GM23248 (cell line): ENCODE data around the gene FRZB. TPM values are rescaled to one million over a fixed set of nuclear protein-coding genes. Genes with fewer than 3 reads are reported as not detected.

Source experiments
- DNase-seq: peaks from one replicate; pipeline ENCODE4 v3.0.0-alpha.2; 2015
- H2AFZ ChIP-seq: fragments of 200-600 bp; sonication (generic); 2 replicates; pipeline ENCODE4 v1.6.1; 2016; ENCODE audit warnings: antibody characterized with exemption
- H3F3A ChIP-seq: fragments of 200-600 bp; sonication (generic); 2 replicates; pipeline ENCODE4 v1.6.1; 2016; ENCODE audit warnings: mild to moderate bottlenecking, antibody characterized with exemption, mixed run types; ENCODE audit not compliant: insufficient read depth
- H3K27ac ChIP-seq: fragments of 200-600 bp; sonication (generic); 2 replicates; pipeline ENCODE4 v1.5.1; 2016; ENCODE audit warnings: mild to moderate bottlenecking
- H3K27me3 ChIP-seq: fragments of 200-600 bp; sonication (generic); replicated peaks from 2 replicates; pipeline ENCODE4 v1.6.1; 2016; ENCODE audit warnings: mild to moderate bottlenecking; ENCODE audit not compliant: insufficient read depth
- H3K36me3 ChIP-seq: fragments of 200-600 bp; sonication (generic); 2 replicates; pipeline ENCODE4 v1.6.1; 2016; ENCODE audit warnings: low read depth, mild to moderate bottlenecking
- H3K4me1 ChIP-seq: fragments of 200-600 bp; sonication (generic); 2 replicates; pipeline ENCODE4 v1.6.1; 2016; ENCODE audit warnings: mild to moderate bottlenecking; ENCODE audit not compliant: insufficient read depth
- H3K4me2 ChIP-seq: fragments of 200-600 bp; sonication (generic); one replicate; pipeline ENCODE4 v1.6.1; 2016; ENCODE audit warnings: mild to moderate bottlenecking; ENCODE audit not compliant: unreplicated experiment
- H3K4me3 ChIP-seq: fragments of 200-600 bp; sonication (generic); 2 replicates; pipeline ENCODE4 v1.5.1; 2016; ENCODE audit warnings: mild to moderate bottlenecking
- H3K79me2 ChIP-seq: fragments of 200-600 bp; sonication (generic); 2 replicates; pipeline ENCODE4 v1.6.1; 2016; ENCODE audit warnings: mild to moderate bottlenecking; ENCODE audit not compliant: insufficient read depth
- H3K9ac ChIP-seq: fragments of 200-600 bp; sonication (generic); 2 replicates; pipeline ENCODE4 v1.6.1; 2016; ENCODE audit warnings: mild to moderate bottlenecking
- H3K9me2 ChIP-seq: fragments of 200-600 bp; sonication (generic); 2 replicates; pipeline ENCODE4 v1.6.1; 2016; ENCODE audit warnings: mixed run types, mild to moderate bottlenecking, moderate library complexity; ENCODE audit not compliant: insufficient read depth
- H3K9me3 ChIP-seq: fragments of 200-600 bp; sonication (generic); one replicate; pipeline ENCODE4 v1.6.1; 2017; ENCODE audit warnings: low read depth
- H4K20me1 ChIP-seq: fragments of 200-600 bp; sonication (generic); 2 replicates; pipeline ENCODE4 v1.6.0; 2016; ENCODE audit not compliant: insufficient read depth
- EZH2 ChIP-seq: fragments of 200-600 bp; sonication (generic); IDR thresholded peaks from 2 replicates; pipeline ENCODE4 v1.6.1; 2018; ENCODE audit warnings: antibody characterized with exemption, mild to moderate bottlenecking; ENCODE audit not compliant: insufficient read depth, poor library complexity, severe bottlenecking
- EZH2phosphoT487 ChIP-seq: fragments of 200-600 bp; sonication (generic); IDR thresholded peaks from 2 replicates; pipeline ENCODE4 v1.6.1; 2018; ENCODE audit warnings: antibody characterized with exemption, moderate library complexity, mild to moderate bottlenecking, low read depth; ENCODE audit not compliant: insufficient read depth
- WGBS, 2 experiments: methylation state at CpG; one replicate each; pipeline ENCODE4 v1.1.6; 2015 to 2017; ENCODE audit warnings: low lambda C conversion rate in 2 of 2, low coverage in 1 of 2; ENCODE audit errors: missing lambda C conversion rate in 2 of 2; 5-methylcytosine and 5-hydroxymethylcytosine counted together
- in situ Hi-C: fragments of 300-500 bp; cut with MboI; formaldehyde crosslinking; loops from 2 replicates; pipeline ENCODE4 v1.15.0; 2020
- polyA plus RNA-seq: library from polyadenylated mRNA; unstranded; fragments of >200 nt; fragmentation: Nextera tagmentation; extraction: Ambion mirVana; gene quantifications from 2 replicates; pipeline ENCODE4 v1.2.1, GENCODE V29; 2016
- small RNA-seq: library from RNA; depleted of rRNA; stranded (forward); fragments of <200 nt; gene quantifications from one replicate; pipeline ENCODE3, GENCODE V24; 2014; ENCODE audit warnings: low read depth, low replicate concordance
- total RNA-seq: library from RNA; depleted of rRNA; stranded (reverse); fragments of >200 nt; shearing (Covaris generic); gene quantifications from 2 replicates; pipeline ENCODE4 v1.2.3, GENCODE V29; 2014; rRNA removed

The FRZB gene
- total and polyA plus RNA-seq, 2 experiments from 2014 or later, result 0.08 to 0.32 TPM

DNA sequence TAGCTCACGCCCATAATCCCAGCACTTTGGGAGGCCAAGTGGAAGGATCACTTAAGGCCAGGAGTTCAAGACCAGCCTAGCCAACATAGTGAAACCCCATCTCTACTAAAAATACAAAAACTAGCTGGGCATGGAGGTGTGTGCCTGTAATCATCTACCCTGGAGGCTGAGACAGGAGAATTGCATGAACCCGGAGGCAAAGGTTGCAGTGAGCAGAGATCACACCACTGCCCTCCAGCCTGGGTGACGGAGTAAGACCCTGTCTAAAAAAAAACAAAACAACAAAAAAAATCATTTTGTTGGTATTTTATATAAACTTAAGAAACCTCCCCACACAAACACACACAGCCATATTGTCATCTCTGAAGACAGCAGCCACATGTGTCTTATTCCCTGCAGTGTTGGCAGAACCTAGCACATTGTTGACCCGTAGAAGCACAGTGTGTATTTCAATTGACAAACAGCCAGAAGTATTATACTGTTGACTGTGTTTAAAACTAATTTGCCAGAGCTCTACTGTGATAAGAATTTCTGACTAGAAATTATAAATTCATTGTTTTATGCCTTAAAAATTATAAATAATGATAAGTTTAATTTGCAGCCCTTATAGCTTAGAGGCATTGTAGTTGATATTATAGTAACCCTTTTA is 82.3 kb downstream of the FRZB start:
- H3K4me3 ChIP-seq, result no peak overlapping the region
- TF ChIP-seq EZH2phosphoT487 (no peak), EZH2 (no peak)
- no peak overlapping the region for H3K27ac ChIP-seq
- no peak overlapping the region for H3K4me2 ChIP-seq
- H3K9me2 ChIP-seq, result no peaks in the 10 kb centered on the region
- H2AFZ ChIP-seq, result no peak overlapping the region
- no peaks in the 10 kb centered on the region for H3K27me3 ChIP-seq
- no peaks in the 10 kb centered on the region for H4K20me1 ChIP-seq
- no peaks in the 10 kb centered on the region for H3K4me1 ChIP-seq
- H3K9ac ChIP-seq, result no peak overlapping the region
- H3F3A ChIP-seq, result no peaks in the 10 kb centered on the region
- 68 to 74% methylated on average over 4 of the region's 4 CpGs for WGBS, 2 experiments
- no peaks in the 10 kb centered on the region for H3K9me3 ChIP-seq
- H3K36me3 ChIP-seq, result peaks cover 7% of the 10 kb centered on the region
- in situ Hi-C loops, result no loop called here
- DNase-seq, result no peak
- H3K79me2 ChIP-seq, result no peaks in the 10 kb centered on the region

Small RNAs within 50 kb of the gene (small RNA-seq; reads per million reads assigned to genes)
- gene RF00019, result not detected
- gene RNU6-1122P, result not detected

Other genes with a start within 250 kb of the FRZB start
- 94.5 and 96.0 TPM in 2 replicates for gene DNAJC10, start 150.4 kb downstream of the FRZB start, total RNA-seq
- 115 and 117 TPM in 2 replicates for gene DNAJC10, start 150.4 kb downstream of the FRZB start, polyA plus RNA-seq
- 169 and 201 TPM in 2 replicates for gene NCKAP1, start 171.8 kb upstream of the FRZB start, total RNA-seq
- 57.4 and 58.9 TPM in 2 replicates for gene NCKAP1, start 171.8 kb upstream of the FRZB start, polyA plus RNA-seq
- gene DUSP19, start 212.1 kb upstream of the FRZB start, total RNA-seq, result 2.3 and 5.3 TPM in 2 replicates
- gene DUSP19, start 212.1 kb upstream of the FRZB start, polyA plus RNA-seq, result 1.1 and 1.8 TPM in 2 replicates